OCI-LY3 (cell line): ENCODE measurements around the gene NUAK2.

Source experiments
- EZH2phosphoT487 ChIP-seq: fragments of 200-600 bp; shearing (Covaris generic); IDR thresholded peaks from 2 replicates; pipeline ENCODE4 v1.6.1; 2018; ENCODE audit warnings: antibody characterized with exemption, mixed run types, low read depth
- TF ChIP-seq, protein P1 (sequence below): fragments of 200-600, 300-600 bp; sonication (generic); IDR thresholded peaks from 2 replicates; pipeline ENCODE4 v1.5.1; 2014; ENCODE audit warnings: antibody characterized with exemption, low read length, low read depth

DNA sequence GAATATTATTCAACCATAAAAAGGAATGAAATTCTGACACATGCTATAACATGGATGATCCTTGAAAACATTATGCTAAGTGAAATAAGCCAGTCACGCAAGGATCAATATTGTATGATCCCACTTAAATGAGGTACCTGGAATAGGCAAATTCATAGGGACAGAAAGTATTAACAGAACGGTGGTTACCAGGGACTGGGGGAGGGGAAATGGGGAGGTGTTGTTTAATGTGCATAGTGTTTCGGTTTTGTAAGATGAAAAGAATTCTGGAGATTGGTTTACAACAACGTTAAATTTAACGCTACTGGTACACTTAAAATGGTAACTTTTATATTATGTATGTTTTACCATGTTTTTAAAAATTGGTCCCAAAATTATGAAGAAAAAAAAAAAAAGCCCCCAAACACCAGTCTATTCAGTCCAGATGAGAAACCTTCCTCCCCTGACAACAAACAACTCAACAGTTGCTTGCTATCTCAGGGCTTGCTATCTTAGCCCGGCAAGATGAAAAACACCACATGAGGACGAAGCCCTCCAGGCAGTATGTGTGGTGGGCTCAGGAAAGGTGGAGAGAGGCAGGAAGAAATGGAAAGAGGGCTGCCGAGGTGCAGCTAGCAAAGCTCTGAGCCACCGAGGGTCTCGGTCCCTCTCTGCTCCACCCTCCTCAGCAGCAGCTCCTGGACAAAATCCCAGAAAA lies 8.5 kb downstream of the NUAK2 start:
- TF ChIP-seq, protein P1, sequence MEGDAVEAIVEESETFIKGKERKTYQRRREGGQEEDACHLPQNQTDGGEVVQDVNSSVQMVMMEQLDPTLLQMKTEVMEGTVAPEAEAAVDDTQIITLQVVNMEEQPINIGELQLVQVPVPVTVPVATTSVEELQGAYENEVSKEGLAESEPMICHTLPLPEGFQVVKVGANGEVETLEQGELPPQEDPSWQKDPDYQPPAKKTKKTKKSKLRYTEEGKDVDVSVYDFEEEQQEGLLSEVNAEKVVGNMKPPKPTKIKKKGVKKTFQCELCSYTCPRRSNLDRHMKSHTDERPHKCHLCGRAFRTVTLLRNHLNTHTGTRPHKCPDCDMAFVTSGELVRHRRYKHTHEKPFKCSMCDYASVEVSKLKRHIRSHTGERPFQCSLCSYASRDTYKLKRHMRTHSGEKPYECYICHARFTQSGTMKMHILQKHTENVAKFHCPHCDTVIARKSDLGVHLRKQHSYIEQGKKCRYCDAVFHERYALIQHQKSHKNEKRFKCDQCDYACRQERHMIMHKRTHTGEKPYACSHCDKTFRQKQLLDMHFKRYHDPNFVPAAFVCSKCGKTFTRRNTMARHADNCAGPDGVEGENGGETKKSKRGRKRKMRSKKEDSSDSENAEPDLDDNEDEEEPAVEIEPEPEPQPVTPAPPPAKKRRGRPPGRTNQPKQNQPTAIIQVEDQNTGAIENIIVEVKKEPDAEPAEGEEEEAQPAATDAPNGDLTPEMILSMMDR: no peak
- TF ChIP-seq EZH2phosphoT487: no peak
